IPS-20b (cell line): ENCODE data around the gene CCDC70.

Source experiments
- H3K27ac ChIP-seq: one replicate; pipeline ENCODE4 v1.5.1; 2013; ENCODE audit warnings: low read length
- H3K27me3 ChIP-seq: 2 replicates; pipeline ENCODE4 v1.6.1; 2013; ENCODE audit warnings: mild to moderate bottlenecking, low read length, inconsistent platforms; ENCODE audit not compliant: insufficient read depth
- H3K36me3 ChIP-seq: 2 replicates; pipeline ENCODE4 v1.6.1; 2013; ENCODE audit warnings: low read depth, mild to moderate bottlenecking, inconsistent platforms, low read length, moderate library complexity; ENCODE audit not compliant: insufficient read depth
- H3K4me1 ChIP-seq: 2 replicates; pipeline ENCODE4 v1.6.1; 2013; ENCODE audit warnings: mild to moderate bottlenecking, control low read depth, inconsistent platforms, low read length, moderate library complexity; ENCODE audit not compliant: insufficient read depth
- H3K4me3 ChIP-seq: 2 replicates; pipeline ENCODE4 v1.5.1; 2013; ENCODE audit warnings: mild to moderate bottlenecking, low read length, inconsistent platforms
- H3K9ac ChIP-seq: 2 replicates; pipeline ENCODE4 v1.6.1; 2013; ENCODE audit warnings: low read depth, mild to moderate bottlenecking, inconsistent platforms, low read length, moderate library complexity
- H3K9me3 ChIP-seq: 2 replicates; pipeline ENCODE4 v1.6.1; 2013; ENCODE audit warnings: mild to moderate bottlenecking, low read depth, low read length, inconsistent platforms; ENCODE audit not compliant: insufficient read depth

Gene CCDC70

GRCh38 chr13:51846756-51847155 is 15.0 kb upstream of the CCDC70 start:
- H3K36me3 ChIP-seq = no peaks in the 10 kb centered on the region
- H3K9me3 ChIP-seq = peaks cover 9% of the 10 kb centered on the region
- H3K27me3 ChIP-seq = no peaks in the 10 kb centered on the region
- no peak overlapping the region for H3K27ac ChIP-seq
- H3K4me3 ChIP-seq = no peak overlapping the region
- no peaks in the 10 kb centered on the region for H3K4me1 ChIP-seq
- H3K9ac ChIP-seq = no peak overlapping the region

GRCh38 chr13:51848674-51849073 is 13.1 kb upstream of the CCDC70 start:
- H3K4me3 ChIP-seq = no peak overlapping the region
- no peaks in the 10 kb centered on the region for H3K4me1 ChIP-seq
- peaks cover 9% of the 10 kb centered on the region for H3K9me3 ChIP-seq
- H3K27me3 ChIP-seq = no peaks in the 10 kb centered on the region
- no peaks in the 10 kb centered on the region for H3K36me3 ChIP-seq
- no peak overlapping the region for H3K27ac ChIP-seq
- H3K9ac ChIP-seq = no peak overlapping the region

GRCh38 chr13:51849145-51850101 is 12.3 kb upstream of the CCDC70 start:
- H3K36me3 ChIP-seq = no peaks in the 10 kb centered on the region
- H3K9ac ChIP-seq = no peak overlapping the region
- H3K9me3 ChIP-seq = peaks cover 9% of the 10 kb centered on the region
- no peak overlapping the region for H3K4me3 ChIP-seq
- H3K4me1 ChIP-seq = no peaks in the 10 kb centered on the region
- H3K27me3 ChIP-seq = no peaks in the 10 kb centered on the region
- no peak overlapping the region for H3K27ac ChIP-seq

GRCh38 chr13:51856027-51856736 is 5.6 kb upstream of the CCDC70 start:
- no peak overlapping the region for H3K27ac ChIP-seq
- H3K9me3 ChIP-seq = no peaks in the 10 kb centered on the region
- H3K9ac ChIP-seq = no peak overlapping the region
- no peaks in the 10 kb centered on the region for H3K36me3 ChIP-seq
- H3K4me3 ChIP-seq = no peak overlapping the region
- H3K27me3 ChIP-seq = no peaks in the 10 kb centered on the region
- H3K4me1 ChIP-seq = no peaks in the 10 kb centered on the region

- H3K9me3 ChIP-seq = no peaks in the 10 kb centered on the region
- H3K4me3 ChIP-seq = no peak overlapping the region
- no peak overlapping the region for H3K27ac ChIP-seq
- H3K9ac ChIP-seq = no peak overlapping the region
- no peaks in the 10 kb centered on the region for H3K36me3 ChIP-seq
- H3K4me1 ChIP-seq = no peaks in the 10 kb centered on the region
- no peaks in the 10 kb centered on the region for H3K27me3 ChIP-seq
These were observed 4.8 kb upstream of the CCDC70 start for GRCh38 chr13:51856998-51857397.

- H3K4me3 ChIP-seq = no peak overlapping the region
- no peaks in the 10 kb centered on the region for H3K27me3 ChIP-seq
- no peaks in the 10 kb centered on the region for H3K9me3 ChIP-seq
- H3K9ac ChIP-seq = no peak overlapping the region
- H3K4me1 ChIP-seq = no peaks in the 10 kb centered on the region
- no peaks in the 10 kb centered on the region for H3K36me3 ChIP-seq
- H3K27ac ChIP-seq = no peak overlapping the region
These were observed 3.1 kb upstream of the CCDC70 start for GRCh38 chr13:51858433-51859247.

DNA sequence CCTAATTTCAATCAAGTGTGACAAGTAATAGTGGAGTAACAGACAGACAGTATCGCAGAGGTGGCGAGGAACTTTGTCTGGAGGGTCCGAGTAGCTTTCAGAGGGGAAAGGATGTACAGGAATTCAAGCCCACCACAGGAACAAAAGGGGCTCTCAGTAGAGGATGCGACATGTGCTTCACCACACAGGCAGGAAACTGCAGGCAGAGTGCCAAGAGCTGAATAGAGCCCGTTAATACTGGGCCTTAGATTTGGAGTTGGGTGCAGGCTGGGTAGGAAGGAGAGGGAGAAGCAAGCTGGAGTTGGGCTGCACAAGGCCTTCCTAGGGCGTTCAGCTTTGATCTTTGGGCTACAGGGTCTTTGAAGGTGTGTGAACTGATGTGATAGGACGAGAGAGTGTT is 1.2 kb downstream of the CCDC70 start:
- Histone ChIP-seq H3K4me3 (no peak overlapping the region), H3K4me1 (no peaks in the 10 kb centered on the region), H3K27ac (no peak overlapping the region), H3K36me3 (no peaks in the 10 kb centered on the region), H3K9ac (no peak overlapping the region), H3K9me3 (no peaks in the 10 kb centered on the region), H3K27me3 (no peaks in the 10 kb centered on the region)

GRCh38 chr13:51865838-51866237 is 4.1 kb downstream of the CCDC70 start:
- Histone ChIP-seq H3K27me3 (no peaks in the 10 kb centered on the region; the same call in 1 of the 2 replicates), H3K4me1 (no peaks in the 10 kb centered on the region), H3K27ac (no peak overlapping the region), H3K36me3 (no peaks in the 10 kb centered on the region), H3K4me3 (no peak overlapping the region), H3K9ac (no peak overlapping the region), H3K9me3 (no peaks in the 10 kb centered on the region)

- H3K27ac ChIP-seq = no peak overlapping the region
- no peaks in the 10 kb centered on the region; the same call in 1 of the 2 replicates for H3K27me3 ChIP-seq
- H3K4me1 ChIP-seq = no peaks in the 10 kb centered on the region
- H3K9ac ChIP-seq = no peak overlapping the region
- H3K4me3 ChIP-seq = no peak overlapping the region
- H3K9me3 ChIP-seq = no peaks in the 10 kb centered on the region
- no peaks in the 10 kb centered on the region for H3K36me3 ChIP-seq
These were observed 5.3 kb downstream of the CCDC70 start for GRCh38 chr13:51867062-51867461.

GRCh38 chr13:51869916-51870315 is 8.1 kb downstream of the CCDC70 start:
- Histone ChIP-seq H3K27ac (no peak overlapping the region), H3K27me3 (no peaks in the 10 kb centered on the region; the same call in 1 of the 2 replicates), H3K4me1 (no peaks in the 10 kb centered on the region), H3K36me3 (no peaks in the 10 kb centered on the region), H3K4me3 (no peak overlapping the region), H3K9ac (no peak overlapping the region), H3K9me3 (no peaks in the 10 kb centered on the region)

DNA sequence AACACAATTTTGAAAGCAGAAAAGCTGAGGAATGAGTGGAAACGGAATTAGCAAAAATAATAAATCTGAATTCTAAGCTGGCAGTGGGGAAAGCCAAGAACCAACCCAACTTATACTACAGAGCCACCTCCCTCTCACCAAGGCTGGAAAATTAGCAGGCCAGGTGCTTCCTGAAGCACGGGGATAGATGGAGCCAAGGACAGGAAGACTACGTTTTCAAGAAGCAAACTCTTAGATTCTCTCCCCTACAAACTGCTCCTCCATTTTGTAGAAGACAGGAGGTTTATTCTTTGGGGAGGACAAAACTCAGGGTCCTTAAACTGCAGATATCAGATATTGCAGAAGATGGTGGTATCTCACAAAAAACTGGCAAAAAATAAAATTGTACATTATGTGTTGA is 8.8 kb downstream of the CCDC70 start:
- no peaks in the 10 kb centered on the region for H3K9me3 ChIP-seq
- H3K9ac ChIP-seq = no peak overlapping the region
- H3K4me3 ChIP-seq = no peak overlapping the region
- H3K4me1 ChIP-seq = no peaks in the 10 kb centered on the region
- no peak overlapping the region for H3K27ac ChIP-seq
- no peaks in the 10 kb centered on the region for H3K36me3 ChIP-seq
- H3K27me3 ChIP-seq = no peaks in the 10 kb centered on the region; the same call in 1 of the 2 replicates
